ENCODE measurements around the gene MLLT1.
A peak's percentile ranks its signal among the peaks of the same experiment; 100 is the strongest.

MLLT1 gene

DNA sequence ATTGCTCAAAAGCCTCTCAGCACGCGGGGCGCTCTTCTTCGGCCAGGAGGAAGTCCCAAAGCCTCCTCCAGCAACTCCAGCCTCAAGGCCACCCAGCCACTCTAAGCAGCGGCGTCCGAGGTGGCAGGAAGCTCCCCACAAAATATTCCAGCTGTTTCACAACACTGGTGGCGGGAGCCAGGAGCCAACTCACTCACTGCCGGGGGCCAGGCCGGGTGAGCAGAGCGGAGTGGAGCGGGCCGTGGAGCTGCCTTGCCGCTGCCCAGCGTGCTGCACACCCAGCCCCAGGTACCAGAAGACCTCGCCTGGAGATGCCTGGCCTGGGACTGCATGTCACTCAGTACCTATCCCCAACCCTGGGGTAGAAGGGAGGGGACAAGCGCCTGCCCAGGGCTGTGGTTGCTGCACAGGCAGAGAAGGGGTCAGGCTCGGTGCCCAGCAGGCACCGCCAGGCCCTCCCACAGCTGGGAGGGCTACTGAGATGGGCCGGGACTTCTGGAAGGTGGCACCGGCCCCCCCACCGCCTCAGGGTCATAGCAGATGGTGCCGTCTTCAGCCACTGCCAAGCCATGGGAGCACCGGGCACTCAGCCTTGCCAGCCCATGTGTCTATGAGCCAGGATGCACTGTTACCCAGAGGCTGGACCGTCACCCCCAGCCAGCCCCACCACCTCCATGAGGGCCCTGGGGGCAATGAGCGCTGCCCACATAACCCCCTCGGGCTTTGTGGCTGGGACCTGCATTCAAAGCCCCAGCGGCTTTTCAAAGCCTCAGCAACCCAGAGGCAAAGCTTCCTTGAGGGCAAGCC is 59.2 kb downstream of the MLLT1 start:
- Mint-ChIP-seq H3K4me1 (peaks cover 22% of the 10 kb centered on the region), H3K27me3 (ENCODE audit: low read depth, poor library complexity) (no peaks in the 10 kb centered on the region), H3K4me3 (no peak overlapping the region), H3K9me3 (no peaks in the 10 kb centered on the region), H3K36me3 (ENCODE audit: low read depth) (no peaks in the 10 kb centered on the region), H3K27ac (no peak overlapping the region)
- TF ChIP-seq CTCF (IDR thresholded peaks at IDR 0.05), result no peak
- DNase-seq, result no peak

DNA sequence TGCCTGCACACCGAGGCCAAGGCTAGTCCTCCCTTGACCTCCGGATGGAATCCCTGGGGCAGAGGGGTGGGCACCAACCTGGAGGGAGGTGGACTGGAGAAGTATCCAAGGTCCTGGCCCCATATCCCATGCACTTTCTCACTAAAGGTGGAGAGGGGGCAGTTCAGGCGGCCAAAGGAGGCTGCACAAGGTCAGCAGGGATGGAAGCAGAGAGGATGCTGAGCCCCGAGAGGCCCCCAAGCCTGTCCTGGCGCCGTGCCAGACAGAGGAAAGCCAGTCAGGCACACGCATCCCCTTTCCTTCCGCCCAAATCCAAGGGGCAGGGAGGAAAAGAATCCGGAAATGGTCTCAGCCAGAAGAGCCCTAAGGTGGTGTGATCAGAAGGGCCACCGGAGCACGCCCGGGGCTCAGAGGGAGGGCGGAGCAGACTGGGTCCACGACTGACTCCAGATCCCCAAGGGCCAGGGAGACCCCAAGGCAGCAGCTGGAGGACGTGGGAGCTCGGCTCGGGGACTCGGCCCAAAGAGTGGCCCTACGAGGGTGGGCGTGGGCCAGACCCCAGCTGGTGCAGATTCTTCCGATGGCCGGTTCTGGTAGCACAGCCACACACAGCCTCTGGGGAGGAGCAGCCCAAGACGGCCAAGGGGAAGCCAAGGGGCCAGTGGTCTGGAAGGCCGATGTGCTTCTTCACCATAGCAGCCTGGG is 60.0 kb downstream of the MLLT1 start:
- Mint-ChIP-seq H3K4me3 (no peak overlapping the region), H3K36me3 (ENCODE audit: low read depth) (no peaks in the 10 kb centered on the region), H3K9me3 (no peaks in the 10 kb centered on the region), H3K27me3 (ENCODE audit: low read depth, poor library complexity) (no peaks in the 10 kb centered on the region), H3K4me1 (peaks cover 22% of the 10 kb centered on the region), H3K27ac (peak overlapping the region; percentile 86)
- DNase-seq, result no peak
- no peak for TF ChIP-seq CTCF (IDR thresholded peaks at IDR 0.05)

GRCh38 chr19:6219147-6219525 is 60.6 kb downstream of the MLLT1 start:
- Mint-ChIP-seq H3K27ac (no peak overlapping the region), H3K36me3 (ENCODE audit: low read depth) (no peaks in the 10 kb centered on the region), H3K4me1 (peaks cover 22% of the 10 kb centered on the region), H3K9me3 (no peaks in the 10 kb centered on the region), H3K4me3 (no peak overlapping the region), H3K27me3 (ENCODE audit: low read depth, poor library complexity) (no peaks in the 10 kb centered on the region)
- no peak for DNase-seq
- no peak for TF ChIP-seq CTCF (IDR thresholded peaks at IDR 0.05)

GRCh38 chr19:6218491-6219146 is 61.2 kb downstream of the MLLT1 start:
- Mint-ChIP-seq H3K4me3 (no peak overlapping the region), H3K4me1 (peaks cover 22% of the 10 kb centered on the region), H3K27me3 (ENCODE audit: low read depth, poor library complexity) (no peaks in the 10 kb centered on the region), H3K27ac (peak overlapping the region; percentile 68), H3K9me3 (no peaks in the 10 kb centered on the region), H3K36me3 (ENCODE audit: low read depth) (no peaks in the 10 kb centered on the region)
- peak; percentile 95 for TF ChIP-seq CTCF (IDR thresholded peaks at IDR 0.05)
- DNase-seq, result peak; percentile 95

DNA sequence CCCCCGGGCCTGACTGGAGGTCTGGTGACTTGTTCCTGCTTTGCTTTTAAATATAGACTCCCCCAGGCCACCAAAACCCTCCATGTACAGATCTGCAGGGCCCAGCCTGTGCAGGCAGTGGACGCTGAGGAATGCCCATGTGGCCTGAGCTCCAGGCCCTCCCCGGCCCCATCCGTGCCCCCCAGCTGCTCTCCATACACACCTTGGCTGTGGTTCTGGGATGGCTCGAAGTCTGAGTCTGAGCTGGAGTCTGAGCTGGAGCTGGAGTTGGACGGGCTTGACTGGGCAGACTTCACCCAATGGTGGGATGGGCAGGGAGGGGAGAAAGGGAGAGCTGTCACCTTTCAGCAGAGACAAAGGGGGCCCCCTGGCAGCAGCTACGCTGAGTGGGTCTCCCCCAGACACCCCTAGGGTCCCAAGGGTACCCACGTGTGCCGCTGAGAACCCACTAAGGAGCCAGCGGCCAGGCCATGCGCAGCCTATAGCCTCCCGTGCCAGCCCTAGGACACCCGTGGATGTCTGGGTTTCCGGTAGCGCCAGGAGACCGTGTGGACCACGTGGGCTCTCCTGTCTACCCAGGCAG is 61.9 kb downstream of the MLLT1 start:
- Mint-ChIP-seq H3K9me3 (no peaks in the 10 kb centered on the region), H3K4me1 (peaks cover 22% of the 10 kb centered on the region), H3K27ac (no peak overlapping the region), H3K36me3 (ENCODE audit: low read depth) (no peaks in the 10 kb centered on the region), H3K27me3 (ENCODE audit: low read depth, poor library complexity) (no peaks in the 10 kb centered on the region), H3K4me3 (no peak overlapping the region)
- TF ChIP-seq CTCF (IDR thresholded peaks at IDR 0.05), result no peak
- no peak for DNase-seq
